Liver (tissue), 3 donors: ENCODE measurements around the gene C22orf31.

Experiments
- FOXA1 ChIP-seq: IDR thresholded peaks from 2 replicates; pipeline ENCODE4 v1.6.1; 2016; ENCODE audit warnings: antibody characterized with exemption
- HNF4A ChIP-seq, 2 donors: conservative IDR thresholded peaks; 2 replicates each; pipeline ENCODE4 v1.6.1; 2016; ENCODE audit warnings: antibody characterized with exemption in 2 of 2, mild to moderate bottlenecking in 2 of 2
- RAD21 ChIP-seq, 2 donors: IDR thresholded peaks; 2 replicates each; pipeline ENCODE4 v1.6.1; 2016; ENCODE audit warnings: antibody characterized with exemption in 2 of 2, mild to moderate bottlenecking in 2 of 2
- RXRA ChIP-seq, 2 donors: IDR thresholded peaks; 2 replicates each; pipeline ENCODE4 v1.6.1; 2017 to 2018; ENCODE audit warnings: antibody characterized with exemption in 2 of 2, mild to moderate bottlenecking in 1 of 2
- SP1 ChIP-seq: IDR thresholded peaks from 2 replicates; pipeline ENCODE4 v1.6.1; 2018; ENCODE audit warnings: antibody characterized with exemption, mild to moderate bottlenecking
- TAF1 ChIP-seq: conservative IDR thresholded peaks from 2 replicates; pipeline ENCODE4 v1.6.1; 2016; ENCODE audit warnings: antibody characterized with exemption, mild to moderate bottlenecking
- YY1 ChIP-seq: IDR thresholded peaks from 2 replicates; pipeline ENCODE4 v1.6.1; 2016; ENCODE audit warnings: antibody characterized with exemption, mild to moderate bottlenecking
- TF ChIP-seq, protein P1 (sequence below): IDR thresholded peaks from 2 replicates; pipeline ENCODE4 v1.6.1; 2016; ENCODE audit warnings: antibody characterized with exemption
- TF ChIP-seq, protein P2 (sequence below): fragments of 150-350 bp; IDR thresholded peaks from 2 replicates; pipeline ENCODE4 v1.5.1; 2017; ENCODE audit warnings: improper control_type of control experiment, low read depth, low read length; ENCODE audit not compliant: missing input control
- TF ChIP-seq, protein P3 (sequence below): IDR thresholded peaks from 2 replicates; pipeline ENCODE4 v1.6.1; 2016; ENCODE audit warnings: antibody characterized with exemption
- TF ChIP-seq, protein P4 (sequence below): IDR thresholded peaks from 2 replicates; pipeline ENCODE4 v1.6.1; 2016; ENCODE audit warnings: antibody characterized with exemption, mild to moderate bottlenecking
- TF ChIP-seq, protein P5 (sequence below): IDR thresholded peaks from 2 replicates; pipeline ENCODE4 v1.6.1; 2016; ENCODE audit warnings: antibody characterized with exemption
- donor health status: healthy.
- donor health status: healthy.

DNA sequence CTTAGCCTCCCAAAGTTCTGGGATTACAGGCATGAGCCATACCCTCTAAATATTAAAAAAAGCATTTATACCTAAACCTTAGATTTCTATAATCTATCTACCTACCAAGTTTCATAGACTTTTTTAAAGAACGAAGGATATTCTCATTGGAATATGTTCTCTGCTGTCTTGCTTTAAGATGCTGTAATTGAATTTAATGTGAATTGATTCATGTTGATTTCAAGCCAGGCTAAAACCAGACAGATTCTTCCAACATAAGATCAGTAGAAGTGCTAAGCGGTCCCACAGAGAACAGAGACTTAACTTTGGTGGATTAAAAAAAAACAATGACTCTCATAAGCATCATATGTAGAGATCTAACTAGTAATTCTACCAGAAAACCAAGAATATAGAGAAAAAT, 25.4 kb upstream of the C22orf31 start:
- TF ChIP-seq SP1 = no peak
- TF ChIP-seq, protein P1, sequence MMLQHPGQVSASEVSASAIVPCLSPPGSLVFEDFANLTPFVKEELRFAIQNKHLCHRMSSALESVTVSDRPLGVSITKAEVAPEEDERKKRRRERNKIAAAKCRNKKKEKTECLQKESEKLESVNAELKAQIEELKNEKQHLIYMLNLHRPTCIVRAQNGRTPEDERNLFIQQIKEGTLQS = no peak
- TF ChIP-seq, protein P2, sequence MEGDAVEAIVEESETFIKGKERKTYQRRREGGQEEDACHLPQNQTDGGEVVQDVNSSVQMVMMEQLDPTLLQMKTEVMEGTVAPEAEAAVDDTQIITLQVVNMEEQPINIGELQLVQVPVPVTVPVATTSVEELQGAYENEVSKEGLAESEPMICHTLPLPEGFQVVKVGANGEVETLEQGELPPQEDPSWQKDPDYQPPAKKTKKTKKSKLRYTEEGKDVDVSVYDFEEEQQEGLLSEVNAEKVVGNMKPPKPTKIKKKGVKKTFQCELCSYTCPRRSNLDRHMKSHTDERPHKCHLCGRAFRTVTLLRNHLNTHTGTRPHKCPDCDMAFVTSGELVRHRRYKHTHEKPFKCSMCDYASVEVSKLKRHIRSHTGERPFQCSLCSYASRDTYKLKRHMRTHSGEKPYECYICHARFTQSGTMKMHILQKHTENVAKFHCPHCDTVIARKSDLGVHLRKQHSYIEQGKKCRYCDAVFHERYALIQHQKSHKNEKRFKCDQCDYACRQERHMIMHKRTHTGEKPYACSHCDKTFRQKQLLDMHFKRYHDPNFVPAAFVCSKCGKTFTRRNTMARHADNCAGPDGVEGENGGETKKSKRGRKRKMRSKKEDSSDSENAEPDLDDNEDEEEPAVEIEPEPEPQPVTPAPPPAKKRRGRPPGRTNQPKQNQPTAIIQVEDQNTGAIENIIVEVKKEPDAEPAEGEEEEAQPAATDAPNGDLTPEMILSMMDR = no peak
- no peak for TF ChIP-seq RAD21 (IDR thresholded peaks at IDR 0.05)
- TF ChIP-seq, protein P3, sequence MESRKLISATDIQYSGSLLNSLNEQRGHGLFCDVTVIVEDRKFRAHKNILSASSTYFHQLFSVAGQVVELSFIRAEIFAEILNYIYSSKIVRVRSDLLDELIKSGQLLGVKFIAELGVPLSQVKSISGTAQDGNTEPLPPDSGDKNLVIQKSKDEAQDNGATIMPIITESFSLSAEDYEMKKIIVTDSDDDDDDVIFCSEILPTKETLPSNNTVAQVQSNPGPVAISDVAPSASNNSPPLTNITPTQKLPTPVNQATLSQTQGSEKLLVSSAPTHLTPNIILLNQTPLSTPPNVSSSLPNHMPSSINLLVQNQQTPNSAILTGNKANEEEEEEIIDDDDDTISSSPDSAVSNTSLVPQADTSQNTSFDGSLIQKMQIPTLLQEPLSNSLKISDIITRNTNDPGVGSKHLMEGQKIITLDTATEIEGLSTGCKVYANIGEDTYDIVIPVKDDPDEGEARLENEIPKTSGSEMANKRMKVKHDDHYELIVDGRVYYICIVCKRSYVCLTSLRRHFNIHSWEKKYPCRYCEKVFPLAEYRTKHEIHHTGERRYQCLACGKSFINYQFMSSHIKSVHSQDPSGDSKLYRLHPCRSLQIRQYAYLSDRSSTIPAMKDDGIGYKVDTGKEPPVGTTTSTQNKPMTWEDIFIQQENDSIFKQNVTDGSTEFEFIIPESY = no peak
- TF ChIP-seq FOXA1 = no peak
- no peak for TF ChIP-seq TAF1
- TF ChIP-seq, protein P4, sequence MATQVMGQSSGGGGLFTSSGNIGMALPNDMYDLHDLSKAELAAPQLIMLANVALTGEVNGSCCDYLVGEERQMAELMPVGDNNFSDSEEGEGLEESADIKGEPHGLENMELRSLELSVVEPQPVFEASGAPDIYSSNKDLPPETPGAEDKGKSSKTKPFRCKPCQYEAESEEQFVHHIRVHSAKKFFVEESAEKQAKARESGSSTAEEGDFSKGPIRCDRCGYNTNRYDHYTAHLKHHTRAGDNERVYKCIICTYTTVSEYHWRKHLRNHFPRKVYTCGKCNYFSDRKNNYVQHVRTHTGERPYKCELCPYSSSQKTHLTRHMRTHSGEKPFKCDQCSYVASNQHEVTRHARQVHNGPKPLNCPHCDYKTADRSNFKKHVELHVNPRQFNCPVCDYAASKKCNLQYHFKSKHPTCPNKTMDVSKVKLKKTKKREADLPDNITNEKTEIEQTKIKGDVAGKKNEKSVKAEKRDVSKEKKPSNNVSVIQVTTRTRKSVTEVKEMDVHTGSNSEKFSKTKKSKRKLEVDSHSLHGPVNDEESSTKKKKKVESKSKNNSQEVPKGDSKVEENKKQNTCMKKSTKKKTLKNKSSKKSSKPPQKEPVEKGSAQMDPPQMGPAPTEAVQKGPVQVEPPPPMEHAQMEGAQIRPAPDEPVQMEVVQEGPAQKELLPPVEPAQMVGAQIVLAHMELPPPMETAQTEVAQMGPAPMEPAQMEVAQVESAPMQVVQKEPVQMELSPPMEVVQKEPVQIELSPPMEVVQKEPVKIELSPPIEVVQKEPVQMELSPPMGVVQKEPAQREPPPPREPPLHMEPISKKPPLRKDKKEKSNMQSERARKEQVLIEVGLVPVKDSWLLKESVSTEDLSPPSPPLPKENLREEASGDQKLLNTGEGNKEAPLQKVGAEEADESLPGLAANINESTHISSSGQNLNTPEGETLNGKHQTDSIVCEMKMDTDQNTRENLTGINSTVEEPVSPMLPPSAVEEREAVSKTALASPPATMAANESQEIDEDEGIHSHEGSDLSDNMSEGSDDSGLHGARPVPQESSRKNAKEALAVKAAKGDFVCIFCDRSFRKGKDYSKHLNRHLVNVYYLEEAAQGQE = no peak
- no peak for TF ChIP-seq HNF4A (conservative IDR thresholded peaks at IDR 0.05)
- no peak for TF ChIP-seq RXRA (IDR thresholded peaks at IDR 0.05)
- no peak for TF ChIP-seq YY1
- TF ChIP-seq, protein P5, sequence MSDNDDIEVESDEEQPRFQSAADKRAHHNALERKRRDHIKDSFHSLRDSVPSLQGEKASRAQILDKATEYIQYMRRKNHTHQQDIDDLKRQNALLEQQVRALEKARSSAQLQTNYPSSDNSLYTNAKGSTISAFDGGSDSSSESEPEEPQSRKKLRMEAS = no peak
